ENCODE measurements around the gene C7. TPM values are rescaled to one million over a fixed set of nuclear protein-coding genes. Genes with fewer than 3 reads are reported as not detected.

The C7 gene
- total RNA-seq, 1 experiment from 2014 or later: 0.74 TPM

GRCh38 chr5:40995801-40996586, 86.7 kb downstream of the C7 start:
- no peaks in the 10 kb centered on the region for H3K9me3 ChIP-seq (ENCODE audit: control insufficient read depth in 1 of 2, insufficient read depth in 1 of 2, low read depth in 1 of 2, low read length in 2 of 2)
- H3K27me3 ChIP-seq (ENCODE audit: insufficient read depth, low read length): no peaks in the 10 kb centered on the region
- no peaks in the 10 kb centered on the region for H3K4me1 ChIP-seq (ENCODE audit: control insufficient read depth in 1 of 2, insufficient read depth in 2 of 2, low read length in 2 of 2)
- RAD21 ChIA-PET (ENCODE audit: low non-redundant PET in 1 of 2, low total read pairs in 2 of 2, uncharacterized antibody in 2 of 2, unreplicated experiment in 2 of 2): no interaction called here
- DNase-seq (ENCODE audit: low read depth, low spot score) (no peak), ATAC-seq (no peak)
- CTCF ChIA-PET: no interaction called here
- H3K36me3 ChIP-seq (ENCODE audit: control insufficient read depth in 1 of 2, insufficient read depth in 2 of 2, low read length in 2 of 2): no peaks in the 10 kb centered on the region
- no TSS peak for BruUV-seq (replicated peaks)
- H3K9me2 ChIP-seq (ENCODE audit: insufficient read depth): no peaks in the 10 kb centered on the region
- no peaks in the 10 kb centered on the region for H4K20me1 ChIP-seq (ENCODE audit: insufficient read depth)
- intact Hi-C loops (cut with micrococcal nuclease): no loop called here
- no peak overlapping the region for H3K4me2 ChIP-seq (ENCODE audit: low read length)
- H3K4me3 ChIP-seq (replicated peaks in 1 of 2; ENCODE audit: low read depth in 1 of 2, low read length in 2 of 2): no peak overlapping the region
- POLR2A ChIA-PET: no interaction called here
- H3K9ac ChIP-seq (ENCODE audit: low read length): no peak overlapping the region
- H3K79me2 ChIP-seq (ENCODE audit: insufficient read depth, low read length): no peaks in the 10 kb centered on the region
- H2AFZ ChIP-seq (ENCODE audit: low read depth, low read length, poor library complexity, severe bottlenecking): no peak overlapping the region
- no peak overlapping the region for H3K27ac ChIP-seq (ENCODE audit: low read depth, low read length)
- TF ChIP-seq EZH2phosphoT487 (IDR thresholded peaks at IDR 0.05; ENCODE audit: borderline replicate concordance) (no peak), SP1 (IDR thresholded peaks at IDR 0.05; ENCODE audit: low read depth) (no peak), SRF (IDR thresholded peaks at IDR 0.05; ENCODE audit: low read depth) (no peak), ZFX (IDR thresholded peaks at IDR 0.05) (no peak), JUND (IDR thresholded peaks at IDR 0.05) (no peak), ZBTB33 (IDR thresholded peaks at IDR 0.05; ENCODE audit: extremely low read depth, insufficient replicate concordance, low read length) (no peak), FOSL1 (IDR thresholded peaks at IDR 0.05; ENCODE audit: low read depth) (no peak), CTCF (IDR thresholded peaks at IDR 0.05 in 2 of 3, conservative IDR thresholded peaks at IDR 0.05 in 1 of 3; ENCODE audit: borderline replicate concordance in 1 of 3, insufficient read depth in 1 of 3, low read depth in 2 of 3, low read length in 2 of 3) (no peak), EZH2 (IDR thresholded peaks at IDR 0.05) (no peak), POLR2A (IDR thresholded peaks at IDR 0.05; ENCODE audit: borderline replicate concordance, extremely low read depth, insufficient read depth, insufficient read length) (no peak), RAD21 (IDR thresholded peaks at IDR 0.05; ENCODE audit: low read depth) (no peak), TCF7L2 (IDR thresholded peaks at IDR 0.05; ENCODE audit: borderline replicate concordance, extremely low read depth, insufficient read depth, insufficient read length) (no peak), REST (IDR thresholded peaks at IDR 0.05; ENCODE audit: low read depth) (no peak)

All from HCT116 (cell line).